22Rv1 (cell line): Measurements from ENCODE around the gene ATRAID.

Experiments used
- ZFX ChIP-seq: fragments of 450-650 bp; IDR thresholded peaks from 2 replicates; pipeline ENCODE4 v1.6.1; 2017; ENCODE audit warnings: antibody characterized with exemption, borderline replicate concordance
- TF ChIP-seq, protein P1 (sequence below): fragments of 450-650 bp; IDR thresholded peaks from 2 replicates; pipeline ENCODE4 v1.5.1; 2017; ENCODE audit warnings: mild to moderate bottlenecking

- TF ChIP-seq, protein P1, sequence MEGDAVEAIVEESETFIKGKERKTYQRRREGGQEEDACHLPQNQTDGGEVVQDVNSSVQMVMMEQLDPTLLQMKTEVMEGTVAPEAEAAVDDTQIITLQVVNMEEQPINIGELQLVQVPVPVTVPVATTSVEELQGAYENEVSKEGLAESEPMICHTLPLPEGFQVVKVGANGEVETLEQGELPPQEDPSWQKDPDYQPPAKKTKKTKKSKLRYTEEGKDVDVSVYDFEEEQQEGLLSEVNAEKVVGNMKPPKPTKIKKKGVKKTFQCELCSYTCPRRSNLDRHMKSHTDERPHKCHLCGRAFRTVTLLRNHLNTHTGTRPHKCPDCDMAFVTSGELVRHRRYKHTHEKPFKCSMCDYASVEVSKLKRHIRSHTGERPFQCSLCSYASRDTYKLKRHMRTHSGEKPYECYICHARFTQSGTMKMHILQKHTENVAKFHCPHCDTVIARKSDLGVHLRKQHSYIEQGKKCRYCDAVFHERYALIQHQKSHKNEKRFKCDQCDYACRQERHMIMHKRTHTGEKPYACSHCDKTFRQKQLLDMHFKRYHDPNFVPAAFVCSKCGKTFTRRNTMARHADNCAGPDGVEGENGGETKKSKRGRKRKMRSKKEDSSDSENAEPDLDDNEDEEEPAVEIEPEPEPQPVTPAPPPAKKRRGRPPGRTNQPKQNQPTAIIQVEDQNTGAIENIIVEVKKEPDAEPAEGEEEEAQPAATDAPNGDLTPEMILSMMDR = no peak
- no peak for TF ChIP-seq ZFX
These were observed 2.0 kb upstream of the ATRAID start for GRCh38 chr2:27209621-27210401.
